NB4 (cell line): ENCODE results near the gene XK.

Experiments
- DNase-seq: peaks from one replicate; pipeline ENCODE4 v3.0.0; 2010; ENCODE audit warnings: low read depth
- H3K4me3 ChIP-seq: one replicate; pipeline ENCODE4 v1.5.1; 2011; ENCODE audit warnings: mild to moderate bottlenecking, low read depth, low read length, moderate library complexity
- MYC ChIP-seq: IDR thresholded peaks from 2 replicates; pipeline ENCODE4 v1.6.1; 2011; ENCODE audit warnings: low read depth, low read length
- POLR2A ChIP-seq: IDR thresholded peaks from 2 replicates; pipeline ENCODE4 v1.6.1; 2011; ENCODE audit warnings: mild to moderate bottlenecking; ENCODE audit not compliant: insufficient read length; ENCODE audit errors: extremely low read depth
- TF ChIP-seq, protein P1 (sequence below): IDR thresholded peaks from one replicate; pipeline ENCODE4 v1.5.1; 2012; ENCODE audit warnings: low read depth, low read length
- TF ChIP-seq, protein P2 (sequence below): IDR thresholded peaks from 2 replicates; pipeline ENCODE4 v1.6.1; 2011; ENCODE audit warnings: low read depth, low read length

XK gene

DNA sequence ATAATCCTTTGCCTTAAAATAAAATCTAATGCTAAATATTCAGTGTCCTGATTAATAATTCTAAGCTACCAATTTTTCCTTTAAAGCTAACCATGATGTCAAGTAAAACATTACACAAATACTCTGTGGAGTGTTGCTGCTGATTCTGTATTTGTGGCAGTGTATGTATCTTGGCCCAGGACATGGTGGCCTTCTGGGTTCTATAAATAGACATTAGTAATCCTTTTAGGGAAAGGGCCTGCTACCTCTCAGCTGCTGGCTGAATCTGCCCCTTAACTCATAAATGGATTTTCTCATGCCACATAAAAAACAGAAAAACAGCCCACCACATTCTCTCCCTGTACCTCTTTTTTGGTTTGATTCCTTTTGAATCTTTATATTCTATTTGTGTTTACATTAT is 1.2 kb upstream of the XK start:
- DNase-seq: peak; percentile 45
- TF ChIP-seq MYC: no peak
- TF ChIP-seq, protein P1, sequence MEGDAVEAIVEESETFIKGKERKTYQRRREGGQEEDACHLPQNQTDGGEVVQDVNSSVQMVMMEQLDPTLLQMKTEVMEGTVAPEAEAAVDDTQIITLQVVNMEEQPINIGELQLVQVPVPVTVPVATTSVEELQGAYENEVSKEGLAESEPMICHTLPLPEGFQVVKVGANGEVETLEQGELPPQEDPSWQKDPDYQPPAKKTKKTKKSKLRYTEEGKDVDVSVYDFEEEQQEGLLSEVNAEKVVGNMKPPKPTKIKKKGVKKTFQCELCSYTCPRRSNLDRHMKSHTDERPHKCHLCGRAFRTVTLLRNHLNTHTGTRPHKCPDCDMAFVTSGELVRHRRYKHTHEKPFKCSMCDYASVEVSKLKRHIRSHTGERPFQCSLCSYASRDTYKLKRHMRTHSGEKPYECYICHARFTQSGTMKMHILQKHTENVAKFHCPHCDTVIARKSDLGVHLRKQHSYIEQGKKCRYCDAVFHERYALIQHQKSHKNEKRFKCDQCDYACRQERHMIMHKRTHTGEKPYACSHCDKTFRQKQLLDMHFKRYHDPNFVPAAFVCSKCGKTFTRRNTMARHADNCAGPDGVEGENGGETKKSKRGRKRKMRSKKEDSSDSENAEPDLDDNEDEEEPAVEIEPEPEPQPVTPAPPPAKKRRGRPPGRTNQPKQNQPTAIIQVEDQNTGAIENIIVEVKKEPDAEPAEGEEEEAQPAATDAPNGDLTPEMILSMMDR: no peak
- TF ChIP-seq POLR2A: no peak
- TF ChIP-seq, protein P2, sequence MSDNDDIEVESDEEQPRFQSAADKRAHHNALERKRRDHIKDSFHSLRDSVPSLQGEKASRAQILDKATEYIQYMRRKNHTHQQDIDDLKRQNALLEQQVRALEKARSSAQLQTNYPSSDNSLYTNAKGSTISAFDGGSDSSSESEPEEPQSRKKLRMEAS: no peak
- peak overlapping the region; percentile 53 for H3K4me3 ChIP-seq

DNA sequence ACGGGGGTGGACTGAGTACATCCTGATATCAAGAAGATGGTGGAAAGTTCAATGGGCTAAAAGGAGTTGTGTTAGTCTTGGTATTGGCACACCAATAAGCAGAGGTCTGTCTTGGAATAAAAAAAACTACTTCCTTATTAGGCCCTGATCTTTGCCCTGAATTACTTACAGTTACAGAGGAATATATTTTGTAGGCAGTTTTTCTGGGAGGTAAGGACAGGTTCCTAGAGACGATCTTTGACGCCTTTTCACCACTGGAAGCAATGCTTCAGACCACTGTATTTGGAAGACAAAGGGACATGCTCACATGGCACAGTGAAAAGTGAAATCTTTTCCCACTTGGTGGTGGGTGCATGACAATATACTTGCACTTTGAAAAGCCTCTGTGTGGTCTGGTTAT is 618 bp upstream of the XK start:
- TF ChIP-seq MYC: no peak
- TF ChIP-seq, protein P2: no peak
- no peak for TF ChIP-seq POLR2A
- TF ChIP-seq, protein P1: no peak
- peak overlapping the region; percentile 53 for H3K4me3 ChIP-seq
- peak; percentile 51 for DNase-seq

DNA sequence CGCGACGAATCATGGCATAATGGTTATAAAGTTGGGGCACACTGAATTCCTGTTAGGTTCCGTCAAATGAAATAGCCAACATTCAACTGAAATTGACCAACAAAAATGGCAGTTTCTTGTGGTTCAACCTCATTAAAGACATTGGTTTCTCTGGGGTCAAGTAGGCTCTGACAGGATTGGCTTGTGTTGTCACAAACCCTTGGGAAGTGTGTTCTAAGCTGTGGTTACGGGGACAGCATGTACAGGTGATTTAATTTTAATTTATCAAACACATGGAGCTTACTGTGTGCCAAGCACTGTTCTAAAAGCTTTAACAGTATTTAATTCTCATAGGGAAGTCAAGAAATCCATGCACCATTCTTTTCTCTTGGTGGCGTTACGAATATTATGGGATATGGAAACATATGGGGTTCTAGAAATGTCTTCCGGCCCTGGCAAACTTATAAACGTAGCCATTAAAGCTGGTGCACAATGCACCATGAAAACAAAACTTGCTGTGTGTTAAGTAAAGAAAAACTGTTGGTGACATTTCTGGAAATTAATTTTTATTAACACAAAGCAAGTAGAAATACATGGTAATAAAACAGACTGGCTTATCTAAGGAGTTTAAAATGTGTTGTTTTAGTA is 891 bp downstream of the XK start:
- peak; percentile 66 for DNase-seq
- TF ChIP-seq POLR2A (no peak), MYC (no peak)
- TF ChIP-seq, protein P2: no peak
- H3K4me3 ChIP-seq: peak overlapping the region; percentile 82

DNA sequence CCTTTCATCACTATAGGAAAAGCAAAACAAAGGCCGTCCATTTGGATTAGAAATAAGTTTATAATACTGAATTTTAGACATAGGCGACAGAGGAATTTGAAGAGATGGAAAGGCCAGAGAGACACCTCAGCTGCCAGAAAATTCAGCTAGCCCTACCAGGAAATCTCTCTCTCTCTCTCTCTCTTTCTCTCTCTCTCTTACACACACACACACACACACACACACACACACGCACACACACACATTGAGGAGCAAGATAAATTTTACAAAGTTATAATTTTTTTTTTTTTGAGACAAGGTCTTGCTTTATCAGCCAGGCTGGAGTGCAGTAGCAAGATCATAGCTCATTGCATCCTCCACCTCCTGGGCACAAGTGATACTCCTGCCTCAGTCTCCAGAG is 1.4 kb downstream of the XK start:
- TF ChIP-seq POLR2A (no peak), MYC (no peak)
- TF ChIP-seq, protein P2: no peak
- TF ChIP-seq, protein P1: no peak
- DNase-seq: peak; percentile 14
- peak overlapping the region; percentile 82 for H3K4me3 ChIP-seq

DNA sequence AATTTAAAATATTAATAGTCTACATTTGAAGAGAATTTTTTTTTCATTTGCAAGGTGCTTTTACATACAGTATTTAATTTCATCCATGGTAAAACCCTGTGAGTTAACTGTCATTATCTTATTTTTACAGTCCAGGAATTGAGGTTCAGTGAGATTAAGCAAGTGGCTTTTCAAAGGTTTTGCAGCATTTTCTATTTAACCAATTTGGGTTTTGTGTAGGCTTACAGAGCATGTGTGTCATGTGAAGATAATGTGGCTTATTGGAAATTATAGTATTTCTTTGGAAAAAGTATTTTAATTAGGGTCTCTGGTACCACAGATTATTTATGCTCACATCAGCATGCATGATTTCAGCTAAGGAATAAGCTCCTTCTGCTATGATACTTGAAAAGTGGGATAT is 4.5 kb downstream of the XK start:
- H3K4me3 ChIP-seq: no peak overlapping the region
- no peak for TF ChIP-seq MYC
- no peak for TF ChIP-seq POLR2A
- no peak for DNase-seq

DNA sequence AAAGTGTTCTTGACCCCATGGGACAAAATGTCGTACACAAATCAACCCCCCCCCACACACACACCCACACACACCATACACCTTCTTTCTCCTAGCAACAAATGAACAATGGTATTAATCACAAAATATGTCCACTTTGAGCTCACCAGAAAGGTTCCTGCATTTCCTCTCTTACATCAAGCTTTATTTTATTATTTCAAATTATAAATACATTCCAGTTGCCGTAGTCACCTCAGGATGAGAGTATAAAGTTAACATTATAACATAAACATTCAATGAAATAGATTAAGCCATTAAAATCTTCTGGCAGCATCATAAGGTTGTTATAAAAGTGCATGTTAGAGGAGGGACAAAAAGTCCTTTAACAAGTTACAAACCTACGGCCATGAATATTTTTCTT is 7.3 kb downstream of the XK start:
- TF ChIP-seq, protein P2: no peak
- TF ChIP-seq POLR2A (no peak), MYC (no peak)
- TF ChIP-seq, protein P1: no peak
- no peak overlapping the region for H3K4me3 ChIP-seq
- no peak for DNase-seq

DNA sequence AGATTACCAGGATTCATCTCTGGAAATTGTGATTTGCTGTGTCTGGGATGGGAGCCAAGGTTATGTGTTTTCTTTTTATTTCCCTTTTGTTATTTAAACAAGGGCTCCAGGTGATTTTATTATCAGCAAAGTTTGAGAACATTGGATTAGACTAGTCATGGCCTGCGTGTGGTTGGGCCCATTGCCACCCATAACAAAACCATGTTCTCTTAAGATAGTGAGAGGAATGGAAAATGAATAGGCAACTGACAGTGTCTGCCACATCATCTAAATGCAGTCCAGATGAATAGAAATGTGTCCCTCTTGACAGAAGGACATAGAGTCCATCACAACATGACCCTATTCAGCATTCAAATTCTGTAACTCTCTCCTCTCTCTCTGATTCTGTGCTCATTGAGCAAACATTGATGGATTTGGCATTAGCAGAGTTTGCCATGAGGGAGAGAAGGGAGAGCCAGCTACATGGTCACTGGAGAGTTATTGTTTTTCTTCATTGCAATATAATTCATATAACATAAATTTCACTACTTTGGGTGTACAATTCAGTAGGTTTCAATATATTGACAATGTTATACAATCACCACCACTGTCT is 11.7 kb downstream of the XK start:
- H3K4me3 ChIP-seq: no peak overlapping the region
- no peak for DNase-seq
- no peak for TF ChIP-seq MYC
- TF ChIP-seq, protein P2: no peak
- TF ChIP-seq POLR2A: no peak
- TF ChIP-seq, protein P1: no peak
